ENCODE data around the gene NCKAP1.

DNA sequence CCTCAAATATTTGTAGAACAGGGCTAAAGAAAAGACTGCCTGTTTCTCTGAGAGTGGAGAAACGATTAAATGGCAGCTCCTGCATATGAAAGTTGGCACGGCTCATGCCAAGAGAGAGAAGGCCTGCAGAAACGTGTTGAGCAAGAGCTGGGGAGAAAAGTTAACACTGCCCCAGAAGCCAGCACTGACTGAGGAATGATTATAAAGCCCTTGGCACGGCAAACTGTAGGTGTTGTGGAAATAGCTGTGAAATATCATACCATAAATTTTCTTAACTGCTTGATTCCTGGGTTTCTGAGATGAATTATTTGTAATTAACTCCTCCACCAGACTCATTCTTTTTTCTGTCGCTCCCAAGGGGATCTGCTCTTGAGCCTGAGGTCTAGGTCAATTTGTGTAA is 176.2 kb downstream of the NCKAP1 start:
- TF ChIP-seq POLR2A (IDR thresholded peaks at IDR 0.05) (no peak), CTCF (IDR thresholded peaks at IDR 0.05) (no peak)

Measured in Peyer's patch (tissue), 4 donors.